AG09319 (cell line): ENCODE results near the gene LRRC4C.

Experiments
- DNase-seq: peaks from one replicate; pipeline ENCODE4 v3.0.0-alpha.2; 2010; ENCODE audit warnings: low read depth; ENCODE audit errors: extremely low read depth
- CTCF ChIP-seq: IDR thresholded peaks from 2 replicates; pipeline ENCODE4 v1.5.1; 2011; ENCODE audit warnings: low read depth, mild to moderate bottlenecking, inconsistent platforms, low read length, moderate library complexity

The LRRC4C gene

GRCh38 chr11:41018224-41018623, 441.2 kb downstream of the LRRC4C start:
- TF ChIP-seq CTCF = no peak
- no peak for DNase-seq

- TF ChIP-seq CTCF = no peak
- no peak for DNase-seq
Measured at GRCh38 chr11:41010361-41011050, 448.9 kb downstream of the LRRC4C start.

- no peak for DNase-seq
- TF ChIP-seq CTCF = no peak
Measured at GRCh38 chr11:41005986-41006385, 453.5 kb downstream of the LRRC4C start.

- TF ChIP-seq CTCF = no peak
- no peak for DNase-seq
Measured at GRCh38 chr11:41003339-41004282, 455.8 kb downstream of the LRRC4C start.

GRCh38 chr11:40998920-40999319, 460.5 kb downstream of the LRRC4C start:
- DNase-seq = no peak
- no peak for TF ChIP-seq CTCF

GRCh38 chr11:40987776-40988435, 471.5 kb downstream of the LRRC4C start:
- DNase-seq = no peak
- TF ChIP-seq CTCF = no peak

GRCh38 chr11:40986320-40986719, 473.1 kb downstream of the LRRC4C start:
- no peak for TF ChIP-seq CTCF
- no peak for DNase-seq
